CD14-positive monocyte (primary cell): ENCODE measurements around the gene IL1RL2. TPM values are rescaled to one million over a fixed set of nuclear protein-coding genes. Genes with fewer than 3 reads are reported as not detected.

Experiments used
- DNase-seq, 3 donors: peaks; one replicate each; pipeline ENCODE4 v3.0.0-alpha.2; 2011 to 2022
- H2AFZ ChIP-seq: 2 replicates; pipeline ENCODE4 v1.6.0; 2012; ENCODE audit warnings: mild to moderate bottlenecking, low read depth, low read length, inconsistent platforms; ENCODE audit not compliant: insufficient read depth, poor library complexity, severe bottlenecking
- H3K27ac ChIP-seq, 2 donors: 1 replicate in 1 of 2; 2 replicates in 1 of 2; pipeline ENCODE4 v1.5.1; 2012 to 2013; ENCODE audit warnings: low read length in 2 of 2, control low read depth in 1 of 2, inconsistent platforms in 1 of 2, low read depth in 1 of 2, mild to moderate bottlenecking in 1 of 2
- H3K27me3 ChIP-seq, 2 donors: one replicate each; pipeline versions ENCODE4 v1.6.0 to v1.6.1; 2011 to 2013; ENCODE audit warnings: low read length in 2 of 2; ENCODE audit not compliant: control insufficient read depth in 2 of 2, insufficient read depth in 2 of 2
- H3K36me3 ChIP-seq, 2 donors: replicated peaks in 1 of 2; 1 replicate in 1 of 2; 2 replicates in 1 of 2; pipeline versions ENCODE4 v1.5.1 to v1.6.1; 2012 to 2013; ENCODE audit warnings: low read length in 2 of 2, control low read depth in 1 of 2, inconsistent platforms in 1 of 2, mild to moderate bottlenecking in 1 of 2; ENCODE audit not compliant: insufficient read depth in 2 of 2, control insufficient read depth in 1 of 2
- H3K4me1 ChIP-seq, 2 donors: 1 replicate in 1 of 2; 2 replicates in 1 of 2; pipeline versions ENCODE4 v1.5.1 to v1.6.1; 2012 to 2013; ENCODE audit warnings: low read length in 2 of 2, control low read depth in 1 of 2, inconsistent platforms in 1 of 2, mild to moderate bottlenecking in 1 of 2, moderate library complexity in 1 of 2; ENCODE audit not compliant: insufficient read depth in 2 of 2, control insufficient read depth in 1 of 2
- H3K4me2 ChIP-seq: replicated peaks from 2 replicates; pipeline ENCODE3; 2012; ENCODE audit warnings: low read length, moderate library complexity, mild to moderate bottlenecking; ENCODE audit not compliant: poor library complexity, severe bottlenecking; ENCODE audit errors: extremely low read depth
- H3K4me3 ChIP-seq, 3 experiments: fragments of 200-600 bp in 1 of 3; sonication (generic) in 1 of 3; replicated peaks in 1 of 3; 1 replicate in 2 of 3; 2 replicates in 1 of 3; pipeline ENCODE4 v1.5.1; 2011 to 2013; ENCODE audit warnings: low read length in 3 of 3, mild to moderate bottlenecking in 3 of 3, control low read depth in 2 of 3, low read depth in 2 of 3, inconsistent platforms in 1 of 3, moderate library complexity in 1 of 3
- H3K79me2 ChIP-seq: 2 replicates; pipeline ENCODE4 v1.6.0; 2012; ENCODE audit warnings: mild to moderate bottlenecking, control low read depth, inconsistent platforms, low read length, moderate library complexity; ENCODE audit not compliant: insufficient read depth
- H3K9ac ChIP-seq: 2 replicates; pipeline ENCODE4 v1.6.0; 2017; ENCODE audit warnings: low read length, mild to moderate bottlenecking; ENCODE audit not compliant: insufficient read depth, poor library complexity, severe bottlenecking
- H3K9me3 ChIP-seq, 2 donors: replicated peaks in 1 of 2; 1 replicate in 1 of 2; 2 replicates in 1 of 2; pipeline versions ENCODE4 v1.5.1 to v1.6.1; 2012 to 2013; ENCODE audit warnings: low read length in 2 of 2, control low read depth in 1 of 2; ENCODE audit not compliant: control insufficient read depth in 1 of 2, insufficient read depth in 1 of 2
- H4K20me1 ChIP-seq: 2 replicates; pipeline ENCODE4 v1.6.0; 2012; ENCODE audit warnings: mild to moderate bottlenecking, low read length, control low read depth, moderate library complexity; ENCODE audit not compliant: insufficient read depth
- H3K27ac Mint-ChIP-seq, 7 donors: one replicate each; pipeline ENCODE4 v1.8.0; 2020; ENCODE audit warnings: mild to moderate bottlenecking in 7 of 7, mixed read lengths in 7 of 7, moderate library complexity in 6 of 7, inconsistent platforms in 2 of 7
- H3K27me3 Mint-ChIP-seq, 3 donors: one replicate each; pipeline ENCODE4 v1.8.0; 2021 to 2022; ENCODE audit warnings: low read depth in 3 of 3, mild to moderate bottlenecking in 3 of 3, mixed read lengths in 3 of 3, moderate library complexity in 3 of 3, inconsistent platforms in 1 of 3
- H3K36me3 Mint-ChIP-seq, 2 donors: one replicate each; pipeline ENCODE4 v1.8.0; 2020; ENCODE audit warnings: mixed read lengths in 2 of 2, inconsistent platforms in 1 of 2, mild to moderate bottlenecking in 1 of 2
- H3K4me1 Mint-ChIP-seq: one replicate; pipeline ENCODE4 v1.8.0; 2020; ENCODE audit warnings: mild to moderate bottlenecking, mixed read lengths
- H3K4me3 Mint-ChIP-seq, 2 donors: one replicate each; pipeline ENCODE4 v1.8.0; 2020; ENCODE audit warnings: mild to moderate bottlenecking in 2 of 2, mixed read lengths in 2 of 2, moderate library complexity in 1 of 2
- H3K9me3 Mint-ChIP-seq, 7 donors: one replicate each; pipeline ENCODE4 v1.8.0; 2020 to 2022; ENCODE audit warnings: mixed read lengths in 7 of 7, mild to moderate bottlenecking in 6 of 7, moderate library complexity in 6 of 7, inconsistent platforms in 2 of 7
- WGBS: methylation state at CpG from one replicate; pipeline ENCODE4 v1.1.5; 2013; ENCODE audit warnings: missing lambda C conversion rate; ENCODE audit not compliant: insufficient coverage; 5-methylcytosine and 5-hydroxymethylcytosine counted together
- intact Hi-C, 2 donors: fragments of 100-400 bp; cut with micrococcal nuclease; formaldehyde crosslinking; loops; one replicate each; pipeline versions ENCODE4 v1.15.0 to v1.15.1; 2023
- polyA plus RNA-seq, 3 donors: library from polyadenylated mRNA; depleted of rRNA in 1 of 3; unstranded in 2 of 3; stranded (reverse) in 1 of 3; fragments of 300-500 nt in 2 of 3; fragments of >200 nt in 1 of 3; fragmentation: Illumina TruSeq in 2 of 3; gene quantifications; 1 replicate in 2 of 3; 2 replicates in 1 of 3; pipeline ENCODE4 v1.2.3, GENCODE V29; 2012 to 2021
- TF ChIP-seq, protein P1 (sequence below): fragments of 200-600 bp; IDR thresholded peaks from one replicate; pipeline ENCODE4 v1.8.0; 2022; ENCODE audit warnings: antibody characterized with exemption, mild to moderate bottlenecking

The IL1RL2 gene
- polyA plus RNA-seq, 3 donors, result 0.07 to 1.5 TPM; not detected in 1

DNA sequence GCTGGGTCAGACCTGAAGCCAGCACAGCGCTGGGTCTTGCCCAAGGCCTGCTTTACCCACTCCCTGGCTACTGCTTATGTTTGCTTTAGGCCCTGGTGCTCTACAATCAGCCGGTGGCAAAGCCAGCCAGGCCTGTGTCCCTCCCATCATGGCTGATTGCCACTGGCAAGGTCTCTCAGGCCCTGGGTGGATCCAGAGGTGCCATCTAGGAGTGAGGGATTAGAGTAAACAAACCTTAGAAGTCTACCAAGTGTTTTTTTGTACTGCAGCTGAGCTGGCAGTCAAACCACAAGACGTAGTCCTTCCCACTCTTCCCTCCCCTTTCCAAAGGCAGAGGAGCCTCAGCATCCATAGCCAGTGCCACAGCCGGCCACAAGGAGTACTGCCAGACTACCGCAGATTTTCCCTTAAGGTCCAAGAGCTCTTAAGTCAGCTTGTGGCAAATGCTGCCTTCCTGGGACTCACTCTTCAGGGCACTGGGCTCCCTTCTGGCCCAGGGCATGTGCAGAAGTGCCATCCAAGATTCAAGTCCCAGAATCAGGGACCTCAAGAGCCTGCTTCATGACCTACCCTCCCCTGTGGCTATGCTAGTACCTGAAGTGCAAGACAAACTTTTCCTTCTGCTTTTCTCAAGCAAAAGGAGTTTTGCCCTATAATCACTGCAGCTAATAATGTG is 20.0 kb downstream of the IL1RL2 start:
- Histone ChIP-seq H3K9ac (no peak overlapping the region), H3K79me2 (no peaks in the 10 kb centered on the region), H4K20me1 (no peaks in the 10 kb centered on the region), H3K4me2 (no peak overlapping the region), H2AFZ (no peak overlapping the region), H3K27me3 (no peaks in the 10 kb centered on the region), H3K36me3 (no peaks in the 10 kb centered on the region), H3K9me3 (no peaks in the 10 kb centered on the region), H3K4me1 (no peaks in the 10 kb centered on the region), H3K4me3 (no peak overlapping the region), H3K27ac (no peak overlapping the region)
- no peak for DNase-seq
- intact Hi-C loops, result no loop called here
- peaks cover 2 to 8% (median 4%) of the 10 kb centered on the region in 7 donors for H3K9me3 Mint-ChIP-seq
- H3K27me3 Mint-ChIP-seq, result peaks cover 0 to 3% (median 0%) of the 10 kb centered on the region in 3 donors
- no peaks in the 10 kb centered on the region for H3K36me3 Mint-ChIP-seq
- H3K4me1 Mint-ChIP-seq, result peaks cover 1% of the 10 kb centered on the region
- 75% methylated on average over 4 of the region's 5 CpGs for WGBS
- H3K27ac Mint-ChIP-seq, result no peak overlapping the region
- TF ChIP-seq, protein P1, sequence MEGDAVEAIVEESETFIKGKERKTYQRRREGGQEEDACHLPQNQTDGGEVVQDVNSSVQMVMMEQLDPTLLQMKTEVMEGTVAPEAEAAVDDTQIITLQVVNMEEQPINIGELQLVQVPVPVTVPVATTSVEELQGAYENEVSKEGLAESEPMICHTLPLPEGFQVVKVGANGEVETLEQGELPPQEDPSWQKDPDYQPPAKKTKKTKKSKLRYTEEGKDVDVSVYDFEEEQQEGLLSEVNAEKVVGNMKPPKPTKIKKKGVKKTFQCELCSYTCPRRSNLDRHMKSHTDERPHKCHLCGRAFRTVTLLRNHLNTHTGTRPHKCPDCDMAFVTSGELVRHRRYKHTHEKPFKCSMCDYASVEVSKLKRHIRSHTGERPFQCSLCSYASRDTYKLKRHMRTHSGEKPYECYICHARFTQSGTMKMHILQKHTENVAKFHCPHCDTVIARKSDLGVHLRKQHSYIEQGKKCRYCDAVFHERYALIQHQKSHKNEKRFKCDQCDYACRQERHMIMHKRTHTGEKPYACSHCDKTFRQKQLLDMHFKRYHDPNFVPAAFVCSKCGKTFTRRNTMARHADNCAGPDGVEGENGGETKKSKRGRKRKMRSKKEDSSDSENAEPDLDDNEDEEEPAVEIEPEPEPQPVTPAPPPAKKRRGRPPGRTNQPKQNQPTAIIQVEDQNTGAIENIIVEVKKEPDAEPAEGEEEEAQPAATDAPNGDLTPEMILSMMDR, result no peak
- H3K4me3 Mint-ChIP-seq, result no peak overlapping the region

DNA sequence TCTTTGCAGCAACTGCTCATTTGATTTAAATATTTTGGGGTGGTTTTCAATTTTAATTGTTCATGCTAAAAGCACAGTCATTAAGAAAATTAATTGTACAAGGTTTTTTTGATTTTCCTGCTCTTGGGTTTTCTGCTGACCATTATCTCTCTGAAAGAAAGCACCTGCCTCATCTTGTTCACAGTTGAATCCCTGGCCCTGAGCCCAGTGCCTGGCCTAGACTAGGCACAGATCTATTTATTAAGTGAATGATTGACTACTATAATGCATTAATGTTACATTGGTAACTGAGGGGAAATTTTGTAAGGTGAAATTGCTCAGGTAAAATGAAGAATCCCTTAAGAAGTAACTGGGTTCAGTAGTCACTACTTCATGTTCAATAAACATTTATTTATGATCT is 22.0 kb downstream of the IL1RL2 start:
- Mint-ChIP-seq H3K27ac (no peak overlapping the region), H3K9me3 (peaks cover 2 to 5% (median 4%) of the 10 kb centered on the region in 7 donors)
- H3K9ac ChIP-seq, result no peak overlapping the region

More for the DNA sequence above, 22.0 kb downstream of the IL1RL2 start:
- H4K20me1 ChIP-seq, result no peaks in the 10 kb centered on the region
- Mint-ChIP-seq H3K4me1 (peaks cover 4% of the 10 kb centered on the region), H3K4me3 (no peak overlapping the region), H3K36me3 (no peaks in the 10 kb centered on the region), H3K27me3 (peaks cover 0 to 3% (median 0%) of the 10 kb centered on the region in 3 donors)
- no peak overlapping the region for H3K4me3 ChIP-seq
- TF ChIP-seq, protein P1, result no peak
- no peak for DNase-seq
- H3K27me3 ChIP-seq, result no peaks in the 10 kb centered on the region
- no peaks in the 10 kb centered on the region for H3K4me1 ChIP-seq
- H3K36me3 ChIP-seq, result no peaks in the 10 kb centered on the region
- H3K4me2 ChIP-seq, result no peak overlapping the region
- H3K79me2 ChIP-seq, result no peaks in the 10 kb centered on the region
- H3K9me3 ChIP-seq, result no peaks in the 10 kb centered on the region
- intact Hi-C loops, result no loop called here
- H2AFZ ChIP-seq, result no peak overlapping the region
- no peak overlapping the region for H3K27ac ChIP-seq
